Measurements from ENCODE around the gene ACVR1B.

The ACVR1B gene

GRCh38 chr12:51942501-51943000, 8.9 kb upstream of the ACVR1B start:
- DNase-seq (ENCODE audit: low read depth in 2 of 2, low spot score in 1 of 2), result no peak

DNA sequence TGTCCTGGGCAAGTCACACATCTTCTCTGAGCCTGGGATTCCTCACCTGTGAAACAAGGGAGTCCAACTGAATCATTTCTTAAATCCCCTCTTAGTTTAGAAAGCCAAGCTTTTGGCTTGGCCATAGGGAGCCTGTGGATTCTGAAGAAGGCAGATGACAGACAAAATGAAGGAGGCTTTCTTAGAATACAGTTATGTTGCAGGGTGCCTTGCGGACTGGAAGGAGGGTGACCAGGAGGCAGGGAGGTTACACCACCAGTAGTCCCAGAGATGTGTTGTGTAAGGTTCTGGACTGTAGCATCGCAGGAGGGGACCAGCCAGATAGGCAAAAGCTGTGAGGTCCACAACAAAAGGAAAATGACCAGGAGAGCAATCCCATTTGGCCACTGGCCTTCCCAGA, 8.2 kb upstream of the ACVR1B start:
- no peak for DNase-seq (ENCODE audit: low read depth in 2 of 2, low spot score in 1 of 2)

- no peak for DNase-seq (ENCODE audit: low read depth in 2 of 2, low spot score in 1 of 2)
Measured at GRCh38 chr12:51944608-51945233, 6.8 kb upstream of the ACVR1B start.

GRCh38 chr12:51947246-51947996, 4.1 kb upstream of the ACVR1B start:
- DNase-seq (ENCODE audit: low read depth in 2 of 2, low spot score in 1 of 2), result no peak

DNA sequence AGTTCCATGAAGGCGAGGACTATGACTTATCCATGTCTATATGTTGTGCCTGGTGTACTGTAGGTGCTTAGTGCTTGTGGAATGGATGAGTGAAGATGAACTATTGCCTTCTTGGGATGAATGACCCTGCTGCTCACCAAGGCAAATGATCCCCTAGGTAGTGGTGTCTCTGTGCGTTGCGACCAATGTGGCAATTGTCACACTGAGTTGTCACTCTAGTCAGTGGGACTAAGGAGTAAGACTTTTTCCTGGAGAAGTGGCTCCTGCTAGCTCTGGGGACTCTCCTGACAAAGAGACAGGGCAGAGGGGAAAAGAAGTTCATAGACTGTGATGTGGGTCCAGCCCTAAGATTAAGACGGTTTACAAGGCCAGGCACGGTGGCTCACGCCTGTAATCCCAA, 3.4 kb upstream of the ACVR1B start:
- DNase-seq (ENCODE audit: low read depth in 2 of 2, low spot score in 1 of 2), result no peak

DNA sequence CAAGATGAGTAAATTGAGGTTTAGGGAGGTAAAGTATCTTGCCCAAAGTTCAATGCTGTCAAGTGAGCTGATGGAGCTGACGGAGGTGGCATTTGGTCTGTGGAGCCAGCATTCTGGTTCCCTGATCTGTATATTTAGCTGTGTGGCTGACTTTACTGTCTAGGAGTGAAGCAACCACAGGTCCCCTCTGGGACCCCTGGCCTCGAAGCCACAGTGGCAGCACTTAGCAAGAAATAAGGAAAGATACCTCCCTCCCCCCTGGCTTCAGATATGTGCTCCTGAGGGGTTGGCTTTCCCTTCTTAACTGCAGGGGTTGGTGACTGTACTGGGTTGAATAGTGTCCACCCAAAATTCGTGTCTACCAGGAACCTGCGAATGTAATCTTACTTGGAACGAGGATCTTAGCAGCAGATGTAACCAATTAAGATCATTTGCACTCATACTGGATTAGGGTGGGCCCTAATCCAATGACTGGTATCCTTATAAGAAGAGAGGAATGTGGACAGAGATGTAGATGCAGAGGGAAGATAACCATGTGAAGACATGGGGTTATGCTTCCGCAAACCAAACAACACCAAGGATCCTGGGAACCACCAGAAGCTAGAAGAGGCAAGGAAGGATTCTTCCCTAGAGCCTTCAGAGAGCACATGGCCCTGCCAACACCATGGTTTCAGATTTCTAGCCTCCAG, 2.0 kb upstream of the ACVR1B start:
- DNase-seq (ENCODE audit: low read depth in 2 of 2, low spot score in 1 of 2), result no peak

DNA sequence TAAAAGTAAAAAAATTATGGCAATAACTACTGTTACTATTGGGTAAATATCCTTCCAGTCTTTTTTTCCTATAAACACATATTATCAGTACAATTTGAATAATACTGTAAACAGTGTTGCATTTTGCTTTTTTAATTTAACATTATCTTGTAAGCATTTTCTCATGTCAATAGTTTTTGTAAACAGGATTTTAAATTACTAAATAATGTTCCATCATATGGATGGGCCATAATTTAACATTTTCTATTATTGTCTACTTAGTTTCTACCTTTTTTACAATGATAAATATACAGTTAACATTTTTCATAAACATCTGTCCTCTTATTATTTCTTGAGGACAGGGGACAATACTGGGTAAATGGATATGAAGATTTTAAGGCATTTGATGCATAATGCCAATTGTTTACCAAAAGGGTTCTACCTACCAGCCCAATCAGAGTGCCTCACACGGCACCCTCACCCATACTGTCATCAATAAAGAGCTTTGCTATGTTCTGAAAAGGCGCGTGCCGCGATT, 759 bp upstream of the ACVR1B start:
- no peak for DNase-seq (ENCODE audit: low read depth in 2 of 2, low spot score in 1 of 2)

DNA sequence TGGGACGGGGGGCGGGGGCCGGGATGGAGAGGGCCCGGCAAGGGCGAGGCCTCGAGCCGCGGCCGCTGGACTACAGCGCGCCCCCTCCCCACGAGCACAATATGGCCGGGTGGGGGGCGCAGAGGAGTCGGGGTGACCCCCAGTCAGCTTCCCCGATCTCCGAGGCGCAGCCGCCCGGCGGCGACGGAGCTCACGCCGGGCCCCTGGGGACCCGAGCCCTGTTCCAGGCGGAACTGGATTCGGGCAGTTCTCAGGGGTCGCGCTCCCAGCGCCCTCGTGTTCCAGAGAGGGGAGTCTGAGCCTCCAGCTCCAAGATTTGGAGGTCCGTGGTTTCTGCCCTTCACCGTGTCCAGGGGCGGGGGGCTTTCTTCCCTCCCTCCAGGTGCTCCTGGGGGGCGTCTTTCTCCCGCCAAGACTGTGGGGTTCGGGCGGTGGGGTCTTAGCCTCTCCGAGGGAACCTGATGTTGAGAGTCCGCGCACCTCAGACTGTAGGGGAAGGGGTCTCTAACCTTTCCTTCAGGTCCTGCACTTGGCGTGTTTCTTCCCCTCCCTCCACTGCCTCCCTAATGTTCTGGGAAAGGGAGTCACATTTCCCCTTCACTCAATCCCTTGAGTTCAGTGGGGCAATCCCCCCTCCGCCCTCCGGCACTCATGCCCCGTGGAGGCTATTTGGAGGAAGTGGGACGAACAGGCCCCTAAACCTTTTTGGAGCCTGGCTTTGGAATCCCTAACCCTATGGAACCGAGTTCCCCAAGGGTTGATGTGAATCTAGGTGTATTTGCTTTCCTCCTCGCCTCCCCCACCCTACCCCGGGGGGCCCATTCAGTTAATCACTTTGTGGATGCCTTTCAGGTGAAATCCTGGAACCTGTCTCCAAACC, 584 bp downstream of the ACVR1B start:
- no peak for DNase-seq (ENCODE audit: low read depth in 2 of 2, low spot score in 1 of 2)

- no peak for DNase-seq (ENCODE audit: low read depth in 2 of 2, low spot score in 1 of 2)
Measured at GRCh38 chr12:51953089-51953488, 1.6 kb downstream of the ACVR1B start.

GRCh38 chr12:51953864-51954263, 2.4 kb downstream of the ACVR1B start:
- no peak for DNase-seq (ENCODE audit: low read depth in 2 of 2, low spot score in 1 of 2)

GRCh38 chr12:51954561-51955361, 3.3 kb downstream of the ACVR1B start:
- DNase-seq (ENCODE audit: low read depth in 2 of 2, low spot score in 1 of 2), result no peak

DNA sequence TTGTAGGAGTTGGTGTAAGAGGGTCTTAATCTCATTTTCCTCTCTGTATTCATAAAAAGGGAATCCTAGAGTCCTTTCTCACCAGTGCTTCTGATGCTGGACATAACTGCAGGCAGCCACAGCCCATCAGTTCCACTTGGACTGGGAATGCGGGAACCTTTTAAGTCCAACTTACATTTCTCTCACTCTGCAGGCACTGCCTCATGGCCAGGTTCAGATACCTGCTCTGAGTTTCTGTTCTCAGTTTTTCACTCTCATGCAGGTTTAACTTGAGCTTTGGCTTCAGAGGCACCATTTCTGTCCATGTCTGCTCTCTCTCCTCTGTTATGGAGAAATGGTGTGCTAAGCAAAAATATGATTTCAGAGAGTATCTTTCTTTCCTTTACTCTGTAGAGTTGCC, 4.2 kb downstream of the ACVR1B start:
- DNase-seq (ENCODE audit: low read depth in 2 of 2, low spot score in 1 of 2), result no peak

DNA sequence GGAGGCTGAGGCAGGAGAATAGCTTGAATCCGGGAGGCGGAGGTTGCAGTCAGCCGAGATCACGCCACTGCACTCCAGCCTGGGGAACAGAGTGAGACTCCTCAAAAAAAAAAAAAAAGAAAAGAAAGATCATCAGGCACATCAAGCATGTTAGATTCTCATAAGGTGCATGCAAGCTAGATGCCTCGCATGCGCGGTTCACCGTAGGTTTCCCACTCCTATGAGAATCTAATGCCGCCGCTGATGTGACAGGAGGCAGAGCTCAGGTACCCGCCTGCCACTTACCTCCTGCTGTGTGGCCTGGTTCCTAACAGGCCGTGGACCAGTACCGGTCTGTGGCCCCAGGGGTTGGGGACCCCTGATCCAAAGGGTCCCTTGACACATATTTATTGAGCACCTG, 7.0 kb downstream of the ACVR1B start:
- no peak for DNase-seq (ENCODE audit: low read depth in 2 of 2, low spot score in 1 of 2)

DNA sequence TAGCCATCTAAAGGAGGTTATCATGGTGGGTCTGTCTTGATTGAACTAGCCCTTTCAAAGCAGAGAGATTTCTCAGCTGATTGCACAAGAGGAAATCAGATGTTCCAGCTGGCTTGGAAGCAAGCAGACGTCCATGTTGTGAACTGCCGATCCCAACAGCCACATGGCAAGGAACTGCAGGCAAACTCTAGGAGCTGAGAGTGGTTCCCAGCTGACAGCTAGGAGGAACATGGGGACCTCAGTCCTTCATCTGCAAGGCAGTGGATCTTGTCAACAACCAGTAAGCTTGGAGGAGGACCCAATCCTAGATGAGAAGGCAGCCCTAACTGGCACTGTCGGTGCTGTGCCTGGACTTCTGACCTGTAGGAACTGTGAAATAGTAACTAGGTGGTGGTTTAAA, 7.7 kb downstream of the ACVR1B start:
- no peak for DNase-seq (ENCODE audit: low read depth in 2 of 2, low spot score in 1 of 2)

GRCh38 chr12:51959921-51960320, 8.4 kb downstream of the ACVR1B start:
- no peak for DNase-seq (ENCODE audit: low read depth in 2 of 2, low spot score in 1 of 2)

DNA sequence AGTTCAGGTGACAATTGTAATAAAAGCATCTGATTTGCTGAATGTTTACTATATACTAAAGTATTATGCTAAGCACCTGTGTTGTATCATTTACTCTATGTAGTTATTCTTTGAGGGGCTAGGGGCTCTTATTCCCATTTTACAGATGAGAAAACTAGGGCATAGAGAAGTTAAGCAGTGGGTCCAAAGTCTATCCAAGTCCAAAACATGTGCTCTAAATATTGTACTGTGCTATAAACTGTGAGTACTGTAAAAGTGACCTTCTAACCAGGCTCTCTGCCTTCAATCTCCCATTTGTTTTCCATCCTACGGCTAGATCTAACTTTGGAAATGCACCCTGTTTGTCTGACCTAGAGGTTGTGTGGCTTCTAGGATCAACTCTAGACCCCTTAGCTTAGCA, 9.0 kb downstream of the ACVR1B start:
- no peak for DNase-seq (ENCODE audit: low read depth in 2 of 2, low spot score in 1 of 2)

DNA sequence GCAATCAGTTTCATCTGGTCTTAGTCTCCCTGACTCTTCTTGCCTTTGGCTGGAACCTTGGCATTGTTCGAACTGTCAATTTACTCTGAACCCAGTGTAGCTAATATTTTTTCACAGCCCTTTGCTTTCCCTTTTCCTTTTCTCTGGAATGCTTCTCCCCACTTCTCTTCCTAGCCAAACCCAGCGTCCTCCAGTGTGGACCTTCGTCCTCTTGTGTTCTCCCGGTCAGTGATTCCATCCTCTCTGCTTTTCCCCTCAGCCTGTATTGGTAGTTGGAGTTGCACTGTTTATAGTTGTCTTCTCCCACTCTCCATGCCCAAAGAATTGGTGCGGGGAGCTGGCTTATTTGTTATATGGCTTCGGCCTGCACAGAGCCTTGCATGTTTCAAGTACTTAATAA, 9.4 kb downstream of the ACVR1B start:
- no peak for DNase-seq (ENCODE audit: low read depth in 2 of 2, low spot score in 1 of 2)

- DNase-seq (ENCODE audit: low read depth in 2 of 2, low spot score in 1 of 2), result no peak
Measured at GRCh38 chr12:51961834-51962233, 10.3 kb downstream of the ACVR1B start.

DNA sequence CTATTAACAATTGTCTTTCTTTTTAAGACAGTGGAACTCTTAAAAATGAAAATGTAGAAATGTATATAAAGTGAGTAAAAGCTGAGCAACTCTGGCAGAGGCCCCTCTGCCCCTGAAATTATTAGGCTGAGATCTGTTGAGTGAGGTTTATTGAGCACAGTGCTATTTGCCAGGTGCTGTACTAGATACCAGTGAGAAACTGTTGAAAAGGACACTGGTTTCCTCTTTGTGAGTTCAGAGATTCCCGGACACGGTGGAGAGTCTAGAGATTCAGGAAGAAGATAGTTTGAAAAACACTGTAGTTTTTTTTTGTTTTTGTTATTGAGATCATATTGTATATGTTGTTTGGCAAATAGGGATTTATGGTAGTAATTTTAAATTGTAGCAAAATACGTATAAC, 11.2 kb downstream of the ACVR1B start:
- DNase-seq (ENCODE audit: low read depth in 2 of 2, low spot score in 1 of 2), result no peak

- no peak for DNase-seq (ENCODE audit: low read depth in 2 of 2, low spot score in 1 of 2)
Measured at GRCh38 chr12:51963477-51963876, 12.0 kb downstream of the ACVR1B start.
